GM20000 (cell line): ENCODE results near the gene MRPL53.

Experiments used
- DNase-seq: peaks from one replicate; pipeline ENCODE4 v3.0.0; 2012; ENCODE audit warnings: low spot score
- TF ChIP-seq, protein P1 (sequence below): IDR thresholded peaks from 2 replicates; pipeline ENCODE4 v1.5.1; 2012; ENCODE audit warnings: mild to moderate bottlenecking, control low read depth; ENCODE audit errors: extremely low read depth, missing control alignments

The MRPL53 gene

DNA sequence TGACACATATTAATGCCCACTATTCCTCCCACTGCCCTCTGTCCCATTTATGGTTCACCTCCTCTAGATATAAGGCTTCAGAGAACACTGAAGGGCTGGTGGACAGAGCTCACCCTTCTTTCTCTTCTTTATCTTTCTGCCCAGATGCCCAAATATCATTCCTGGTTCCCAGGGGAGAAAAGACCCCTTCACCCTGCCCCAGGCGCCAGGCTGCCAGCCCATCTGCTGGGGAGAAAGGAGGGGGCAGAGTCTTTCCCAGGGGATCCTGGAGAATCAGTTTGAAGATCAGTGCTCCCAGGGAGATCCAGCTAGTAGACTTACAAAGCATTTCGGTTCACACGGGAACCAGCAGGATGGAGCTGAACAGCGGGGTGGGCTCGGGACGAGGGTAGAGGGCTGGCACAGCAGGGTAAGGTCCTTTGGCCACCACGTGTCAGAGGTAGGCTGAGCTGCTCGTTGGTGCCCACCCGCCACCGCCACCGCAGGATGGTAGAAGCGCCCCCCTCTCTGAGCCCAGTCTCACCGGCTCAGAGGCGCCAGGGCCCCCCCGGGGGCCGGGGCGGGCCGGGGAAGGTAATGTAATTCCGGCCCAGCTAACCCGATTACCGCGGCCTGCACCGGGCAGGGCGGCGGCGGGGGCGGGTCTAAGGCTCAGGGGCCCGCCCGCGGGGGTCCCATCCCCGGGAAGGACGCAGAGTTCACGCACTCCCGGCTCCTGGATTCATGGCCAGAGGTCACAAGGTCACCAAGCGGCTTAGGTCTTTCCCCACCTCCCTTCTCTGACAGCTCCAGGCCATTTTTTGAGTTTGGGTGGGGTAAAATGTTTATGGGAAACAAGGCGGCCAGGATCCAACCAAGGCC lies 40.5 kb upstream of the MRPL53 start:
- TF ChIP-seq, protein P1, sequence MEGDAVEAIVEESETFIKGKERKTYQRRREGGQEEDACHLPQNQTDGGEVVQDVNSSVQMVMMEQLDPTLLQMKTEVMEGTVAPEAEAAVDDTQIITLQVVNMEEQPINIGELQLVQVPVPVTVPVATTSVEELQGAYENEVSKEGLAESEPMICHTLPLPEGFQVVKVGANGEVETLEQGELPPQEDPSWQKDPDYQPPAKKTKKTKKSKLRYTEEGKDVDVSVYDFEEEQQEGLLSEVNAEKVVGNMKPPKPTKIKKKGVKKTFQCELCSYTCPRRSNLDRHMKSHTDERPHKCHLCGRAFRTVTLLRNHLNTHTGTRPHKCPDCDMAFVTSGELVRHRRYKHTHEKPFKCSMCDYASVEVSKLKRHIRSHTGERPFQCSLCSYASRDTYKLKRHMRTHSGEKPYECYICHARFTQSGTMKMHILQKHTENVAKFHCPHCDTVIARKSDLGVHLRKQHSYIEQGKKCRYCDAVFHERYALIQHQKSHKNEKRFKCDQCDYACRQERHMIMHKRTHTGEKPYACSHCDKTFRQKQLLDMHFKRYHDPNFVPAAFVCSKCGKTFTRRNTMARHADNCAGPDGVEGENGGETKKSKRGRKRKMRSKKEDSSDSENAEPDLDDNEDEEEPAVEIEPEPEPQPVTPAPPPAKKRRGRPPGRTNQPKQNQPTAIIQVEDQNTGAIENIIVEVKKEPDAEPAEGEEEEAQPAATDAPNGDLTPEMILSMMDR = no peak
- DNase-seq = no peak

DNA sequence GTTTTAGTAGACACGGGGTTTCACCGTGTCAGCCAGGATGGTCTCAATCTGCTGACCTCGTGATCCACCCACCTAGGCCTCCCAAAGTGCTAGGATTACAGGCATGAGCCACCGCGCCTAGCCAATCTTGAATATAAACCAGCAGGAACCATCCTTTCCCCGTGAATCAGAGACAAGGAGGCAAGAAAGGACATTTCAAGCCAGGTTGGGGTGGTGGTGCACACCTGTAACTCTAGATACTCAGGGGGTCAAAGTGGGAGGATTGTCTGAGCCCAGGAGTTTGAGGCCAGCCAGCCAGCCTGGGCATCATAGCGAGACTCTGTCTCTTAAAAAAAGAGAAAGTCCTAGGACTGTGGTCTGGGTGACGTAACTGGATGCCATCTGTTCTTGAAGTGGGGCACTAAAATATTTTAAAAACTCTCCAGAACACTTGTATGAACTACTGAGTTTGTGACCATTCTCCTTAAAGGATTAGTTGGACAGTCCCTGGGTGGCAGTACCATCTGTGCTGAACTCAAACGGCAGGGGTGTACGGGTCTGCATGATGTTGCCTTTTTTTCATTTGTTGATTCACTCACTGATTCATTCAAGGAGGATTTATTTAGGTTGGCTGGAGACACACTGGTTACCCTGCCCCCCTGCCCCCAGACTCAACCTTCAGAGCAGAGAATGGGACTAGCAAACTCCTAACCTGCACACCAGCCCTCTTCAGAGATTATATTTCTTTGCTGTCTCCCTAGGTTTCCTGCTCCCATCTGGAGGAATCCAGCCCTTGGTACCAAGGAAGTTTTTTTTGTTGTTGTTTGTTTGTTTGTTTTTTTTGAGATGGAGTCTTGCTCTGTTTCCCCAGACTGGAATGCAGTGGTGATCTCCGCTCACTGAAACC lies 38.9 kb upstream of the MRPL53 start:
- TF ChIP-seq, protein P1 = no peak
- DNase-seq = no peak

DNA sequence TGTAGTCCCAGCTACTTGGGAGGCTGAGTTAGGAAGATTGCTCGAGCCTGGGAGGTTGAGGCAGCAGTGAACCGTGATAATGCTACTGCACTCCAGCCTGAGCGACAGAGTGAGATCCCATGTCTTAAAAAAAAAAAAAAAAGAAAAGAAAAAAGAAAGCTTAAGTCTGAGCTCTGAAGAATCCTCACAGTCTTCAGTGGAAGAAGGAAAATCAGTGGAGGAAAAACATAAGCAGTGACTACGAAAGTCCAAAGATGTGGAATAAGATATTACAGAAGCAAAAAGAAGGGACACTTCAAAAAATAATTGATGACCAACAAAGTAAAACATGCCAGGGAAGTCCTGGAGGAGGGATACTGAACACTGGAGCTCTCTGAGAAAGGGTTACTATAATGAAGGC lies 37.8 kb upstream of the MRPL53 start:
- DNase-seq = no peak
- TF ChIP-seq, protein P1 = no peak

DNA sequence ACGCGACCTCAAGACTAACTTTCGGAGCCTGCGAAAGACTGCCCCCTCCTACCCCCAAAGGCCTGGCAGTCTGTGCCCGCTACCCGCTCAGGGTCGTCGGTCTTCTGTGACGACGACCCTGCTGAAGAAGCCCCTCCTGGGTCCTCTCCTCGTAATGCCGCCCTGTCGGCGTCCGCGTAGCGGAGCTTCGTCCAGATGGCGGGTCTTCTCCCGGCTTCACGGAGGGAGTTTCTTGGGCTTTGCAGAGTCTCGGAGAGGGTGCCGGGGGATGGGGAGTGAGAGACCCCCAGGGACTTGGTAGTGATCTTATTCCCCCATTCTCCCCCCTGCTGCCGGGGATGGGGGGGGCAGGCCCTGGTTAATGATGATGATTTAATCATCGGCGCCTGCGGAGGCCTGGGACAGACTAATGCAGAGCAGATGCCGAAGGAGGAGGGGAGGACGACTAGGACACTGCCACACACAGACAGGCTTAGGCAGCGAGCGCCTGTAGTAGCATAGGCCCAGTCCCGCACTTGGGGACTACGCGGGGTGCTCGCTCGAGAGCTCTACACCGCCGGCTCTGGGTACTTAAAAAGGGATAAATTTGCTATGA lies 35.5 kb upstream of the MRPL53 start:
- TF ChIP-seq, protein P1 = no peak
- peak; percentile 49 for DNase-seq

DNA sequence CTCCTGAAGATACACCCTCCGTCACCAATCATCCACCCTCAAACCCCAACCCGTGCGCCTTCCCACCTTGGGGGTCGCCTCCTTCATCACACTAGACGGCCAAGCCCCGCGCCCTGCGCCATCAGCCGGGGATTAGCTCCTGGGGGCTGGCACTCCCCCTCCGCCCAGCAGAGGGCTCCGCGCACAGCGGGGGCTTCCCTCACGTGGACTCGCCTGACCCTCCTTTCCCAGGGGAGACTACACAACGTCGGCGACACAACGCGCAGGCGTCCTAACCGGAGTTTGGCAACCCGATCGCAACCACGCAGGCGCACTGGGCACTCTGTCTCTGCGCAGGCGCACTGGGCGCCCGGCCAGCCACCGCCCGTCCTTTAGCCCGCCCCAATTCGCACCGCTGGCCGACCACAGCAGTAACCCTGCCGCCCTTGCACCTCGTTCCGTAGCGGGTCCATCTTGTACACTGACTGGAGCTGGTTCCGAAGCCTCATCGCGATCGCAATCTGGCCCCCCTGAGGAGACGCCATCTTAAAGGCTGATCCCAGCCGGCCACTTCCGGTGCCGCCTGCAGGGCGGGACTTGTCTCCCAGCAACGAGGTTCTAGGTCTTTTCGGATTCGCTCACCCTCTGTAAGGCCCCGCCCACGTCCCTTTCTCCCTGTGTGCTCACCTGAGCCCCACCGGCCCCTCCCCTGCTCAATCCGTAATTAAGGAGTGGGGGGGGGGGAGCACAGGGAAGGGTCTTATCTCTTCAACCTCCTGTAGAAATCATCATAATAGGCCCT lies 34.9 kb upstream of the MRPL53 start, which contains the start of gene PCGF1:
TSS of gene PCGF1 (minus strand) at position 551 of the 781 bp plus-strand sequence. CDS start at position 524, 27 bp downstream.
- TF ChIP-seq, protein P1 = peak; percentile 69
- peak; percentile 96 for DNase-seq

DNA sequence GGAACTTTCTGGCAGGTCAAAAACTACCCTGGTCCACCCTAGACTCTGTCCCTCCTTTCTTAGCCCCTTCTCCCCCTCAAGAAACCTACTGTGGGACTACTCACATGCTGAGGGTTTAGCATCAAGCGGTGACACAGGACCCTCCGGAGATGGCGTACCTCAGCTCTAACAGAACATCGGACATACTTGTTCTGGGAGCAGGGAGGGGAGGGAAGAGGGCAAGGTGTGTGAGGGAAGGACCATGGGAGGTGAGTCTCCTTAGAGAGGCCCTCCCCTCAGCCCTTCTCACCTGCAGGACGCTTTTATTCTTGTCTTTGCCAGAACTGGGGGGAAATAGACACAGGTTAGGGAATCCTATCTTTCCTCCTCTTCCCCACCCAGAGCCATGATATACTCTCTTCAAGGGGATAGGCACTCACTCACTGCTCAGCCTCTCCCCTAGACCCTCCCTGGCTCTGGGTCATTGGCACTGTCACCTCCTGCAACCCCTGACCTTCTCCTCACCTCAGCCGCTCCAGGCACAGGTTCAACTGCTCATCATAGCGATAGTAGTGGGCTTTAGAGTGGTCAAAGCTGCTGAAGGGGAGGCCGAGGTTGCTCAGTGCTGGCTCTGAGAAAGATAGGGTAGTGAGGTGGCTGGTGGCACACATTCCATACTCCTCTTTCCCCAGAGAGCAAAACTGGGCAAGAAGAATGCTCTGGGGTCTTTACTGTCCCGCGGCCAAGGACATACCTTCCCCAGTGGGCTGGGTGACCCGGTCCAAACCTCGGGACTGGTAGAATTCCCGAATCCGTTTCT lies 33.2 kb upstream of the MRPL53 start:
- DNase-seq = no peak
- TF ChIP-seq, protein P1 = no peak
